ENCODE measurements around the gene TMEM204. TPM values are rescaled to one million over a fixed set of nuclear protein-coding genes. Genes with fewer than 3 reads are reported as not detected.

Gene TMEM204
- total RNA-seq, 1 experiment from 2014 or later: not detected

GRCh38 chr16:1575578-1575977 is 42.1 kb downstream of the TMEM204 start:
- no TSS peak for BruUV-seq (replicated peaks)
- no peak for TF ChIP-seq EZH2 (IDR thresholded peaks at IDR 0.05; ENCODE audit: borderline replicate concordance, low read depth, low read length, poor library complexity, severe bottlenecking)
- no peak for TF ChIP-seq CTCF (conservative IDR thresholded peaks at IDR 0.05; ENCODE audit: low read depth, low read length)

GRCh38 chr16:1579214-1579613 is 45.7 kb downstream of the TMEM204 start:
- DNase-seq (ENCODE audit: low spot score): no peak
- TF ChIP-seq CTCF (conservative IDR thresholded peaks at IDR 0.05; ENCODE audit: low read depth, low read length) (no peak), EZH2 (IDR thresholded peaks at IDR 0.05; ENCODE audit: borderline replicate concordance, low read depth, low read length, poor library complexity, severe bottlenecking) (no peak)
- no peaks in the 10 kb centered on the region for H3K27me3 ChIP-seq (replicated peaks; ENCODE audit: insufficient read depth, low read depth, low read length, poor library complexity)
- no peak overlapping the region for H3K4me3 ChIP-seq (ENCODE audit: low read depth, low read length, poor library complexity, severe bottlenecking)
- intact Hi-C loops (cut with micrococcal nuclease; ENCODE audit: unreplicated experiment): no loop called here
- BruUV-seq (replicated peaks): no TSS peak
- ChIA-PET POLR2A (ENCODE audit: low non-redundant PET) (no interaction called here), CTCF (no interaction called here)
- peaks cover 4% of the 10 kb centered on the region for H3K36me3 ChIP-seq (ENCODE audit: insufficient read depth, low read length, poor library complexity, severe bottlenecking)
- no peaks in the 10 kb centered on the region for H3K4me1 ChIP-seq (ENCODE audit: insufficient read depth, low read length, poor library complexity, severe bottlenecking)
- H3K9me3 ChIP-seq (ENCODE audit: low read depth, low read length, poor library complexity, severe bottlenecking): no peaks in the 10 kb centered on the region
- no peak overlapping the region for H3K27ac ChIP-seq (ENCODE audit: low read depth, low read length, poor library complexity, severe bottlenecking)

More at GRCh38 chr16:1575578-1575977, 42.1 kb downstream of the TMEM204 start:
- ChIA-PET POLR2A (ENCODE audit: low non-redundant PET) (no interaction called here), CTCF (no interaction called here)
- Histone ChIP-seq H3K9me3 (ENCODE audit: low read depth, low read length, poor library complexity, severe bottlenecking) (no peaks in the 10 kb centered on the region), H3K36me3 (ENCODE audit: insufficient read depth, low read length, poor library complexity, severe bottlenecking) (no peaks in the 10 kb centered on the region), H3K4me1 (ENCODE audit: insufficient read depth, low read length, poor library complexity, severe bottlenecking) (no peaks in the 10 kb centered on the region), H3K27ac (ENCODE audit: low read depth, low read length, poor library complexity, severe bottlenecking) (no peak overlapping the region), H3K27me3 (replicated peaks; ENCODE audit: insufficient read depth, low read depth, low read length, poor library complexity) (no peaks in the 10 kb centered on the region), H3K4me3 (ENCODE audit: low read depth, low read length, poor library complexity, severe bottlenecking) (no peak overlapping the region)
- intact Hi-C loops (cut with micrococcal nuclease; ENCODE audit: unreplicated experiment): no loop called here
- no peak for DNase-seq (ENCODE audit: low spot score)

GRCh38 chr16:1580256-1580655 is 46.8 kb downstream of the TMEM204 start:
- ChIA-PET CTCF (no interaction called here), POLR2A (ENCODE audit: low non-redundant PET) (no interaction called here)
- Histone ChIP-seq H3K27me3 (replicated peaks; ENCODE audit: insufficient read depth, low read depth, low read length, poor library complexity) (no peaks in the 10 kb centered on the region), H3K27ac (ENCODE audit: low read depth, low read length, poor library complexity, severe bottlenecking) (no peak overlapping the region), H3K36me3 (ENCODE audit: insufficient read depth, low read length, poor library complexity, severe bottlenecking) (peaks cover 4% of the 10 kb centered on the region), H3K9me3 (ENCODE audit: low read depth, low read length, poor library complexity, severe bottlenecking) (no peaks in the 10 kb centered on the region), H3K4me3 (ENCODE audit: low read depth, low read length, poor library complexity, severe bottlenecking) (no peak overlapping the region), H3K4me1 (ENCODE audit: insufficient read depth, low read length, poor library complexity, severe bottlenecking) (no peaks in the 10 kb centered on the region)
- no peak for DNase-seq (ENCODE audit: low spot score)
- BruUV-seq (replicated peaks): no TSS peak
- TF ChIP-seq CTCF (conservative IDR thresholded peaks at IDR 0.05; ENCODE audit: low read depth, low read length) (no peak), EZH2 (IDR thresholded peaks at IDR 0.05; ENCODE audit: borderline replicate concordance, low read depth, low read length, poor library complexity, severe bottlenecking) (no peak)
- intact Hi-C loops (cut with micrococcal nuclease; ENCODE audit: unreplicated experiment): no loop called here
